Measurements from ENCODE around the gene NFXL1.
A peak's percentile ranks its signal among the peaks of the same experiment; 100 is the strongest.
"Not testable (repeated sequence)": the region's sequence is repeated elsewhere in the genome, so short reads cannot be mapped to it uniquely, and the experiment has no call there.

The NFXL1 gene

DNA sequence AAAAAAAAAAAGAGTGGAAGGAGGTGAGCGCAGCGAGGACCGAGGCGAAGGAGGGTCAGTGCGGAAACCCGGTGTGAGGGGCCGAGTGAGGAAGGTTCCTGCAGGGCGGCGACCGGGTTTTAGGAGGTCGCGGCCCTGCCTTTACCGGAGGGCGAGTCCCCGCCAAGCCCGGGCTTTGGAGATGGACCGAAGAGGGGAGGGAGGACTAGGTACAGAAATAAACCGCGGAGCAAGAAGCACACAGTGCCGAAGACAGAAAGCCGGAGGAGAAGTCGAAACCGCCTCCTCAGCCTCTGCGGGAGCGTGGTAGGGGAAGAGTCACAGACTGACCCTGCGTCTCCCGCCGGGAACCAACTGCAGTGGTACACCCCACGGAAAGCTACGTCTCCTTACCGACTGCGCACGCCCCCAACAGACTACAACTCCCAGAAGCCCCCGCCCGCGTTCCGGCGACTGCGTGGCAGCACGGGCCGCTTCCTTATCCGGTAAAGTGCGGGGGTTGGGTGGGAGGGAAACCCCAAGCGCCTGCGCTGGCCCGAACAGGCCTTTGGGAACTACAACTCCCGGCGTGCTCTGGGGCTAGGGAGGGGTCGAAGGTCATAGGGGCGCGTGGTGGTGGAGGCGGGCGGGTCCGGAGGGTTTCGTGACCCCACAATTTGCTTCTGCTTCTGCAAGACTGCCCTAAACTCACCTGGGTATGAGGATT is at the start of gene NFXL1:
NFXL1 (minus strand) TSS at position 364 of the 706 bp plus-strand sequence. CDS start 380 bp downstream, outside the sequence.
- DNase-seq (ENCODE audit: low read depth), result peak; percentile 92

DNA sequence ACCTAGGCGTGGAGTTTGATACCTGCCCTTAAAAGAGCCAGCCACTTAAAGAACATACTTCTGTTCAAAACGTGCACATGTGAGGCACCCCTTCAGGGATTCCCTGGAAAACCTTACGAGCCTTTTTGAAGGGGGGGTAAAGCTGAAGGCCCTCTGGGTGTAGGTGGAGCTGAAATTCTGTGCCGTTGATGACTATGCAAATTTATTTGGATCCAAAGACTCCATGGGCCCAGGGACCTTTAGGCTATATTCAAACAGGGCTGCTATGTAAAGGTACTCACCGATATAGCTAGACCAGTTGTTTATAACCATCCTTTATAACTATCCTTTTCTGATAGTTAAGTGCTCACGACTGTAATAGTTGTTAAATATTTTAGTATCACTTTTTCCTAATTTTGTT is 40.3 kb upstream of the NFXL1 start:
- DNase-seq (ENCODE audit: low read depth), result no peak

DNA sequence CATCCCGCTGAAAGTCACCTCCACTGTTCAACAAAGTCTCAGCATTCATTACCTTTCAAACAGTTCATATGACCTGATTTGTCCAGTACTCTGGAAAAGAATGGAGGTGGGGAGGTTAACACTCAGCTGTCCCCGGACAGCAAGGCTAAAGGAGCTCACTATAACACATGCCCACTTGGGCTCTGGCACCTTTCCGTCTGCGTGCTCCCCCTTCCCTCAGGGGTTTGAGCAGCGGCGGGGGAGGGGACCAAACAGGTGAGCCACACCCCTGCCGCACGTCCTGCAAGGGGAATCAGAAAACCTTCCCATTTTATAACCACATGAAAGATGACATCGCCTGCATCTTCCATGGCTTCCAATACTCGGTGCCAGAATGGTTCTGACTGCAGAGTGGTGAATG is 39.9 kb upstream of the NFXL1 start:
- no peak for DNase-seq (ENCODE audit: low read depth)

DNA sequence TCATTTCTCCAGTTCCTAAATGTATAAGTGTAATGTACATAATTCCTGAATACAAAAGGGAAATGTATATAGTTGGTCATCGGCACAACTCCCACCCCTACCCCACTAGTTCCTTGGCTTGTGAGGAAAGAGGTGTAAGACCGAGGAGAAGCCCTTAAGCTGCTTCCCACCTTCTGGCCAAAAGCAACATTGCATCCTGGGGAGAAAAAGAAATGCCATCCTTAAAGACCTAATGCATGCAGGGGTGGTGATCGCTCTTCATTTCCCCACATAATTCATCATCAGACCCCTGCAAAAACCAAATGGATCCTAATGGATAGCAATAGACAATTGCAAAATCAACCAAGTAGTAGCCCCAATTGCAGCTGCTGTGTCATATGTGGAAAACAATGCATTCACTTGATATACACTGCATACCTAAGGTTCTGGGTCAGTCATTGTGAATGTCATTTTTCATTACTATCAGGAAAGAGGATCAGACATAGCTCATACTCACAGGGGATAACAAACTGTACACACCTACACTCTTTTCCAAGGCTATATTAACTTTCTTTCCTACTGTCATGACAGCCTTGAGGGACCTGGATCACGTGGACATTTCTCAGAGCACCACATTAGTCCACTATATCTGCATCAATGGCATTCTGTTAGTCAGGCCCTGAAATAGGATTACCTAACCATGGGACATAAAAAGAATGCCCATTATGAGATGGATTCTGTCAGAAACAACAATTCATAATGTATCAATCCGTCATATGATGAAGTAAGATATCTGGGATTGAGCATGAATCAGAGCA is 31.7 kb upstream of the NFXL1 start:
- DNase-seq (ENCODE audit: low read depth), result no peak

DNA sequence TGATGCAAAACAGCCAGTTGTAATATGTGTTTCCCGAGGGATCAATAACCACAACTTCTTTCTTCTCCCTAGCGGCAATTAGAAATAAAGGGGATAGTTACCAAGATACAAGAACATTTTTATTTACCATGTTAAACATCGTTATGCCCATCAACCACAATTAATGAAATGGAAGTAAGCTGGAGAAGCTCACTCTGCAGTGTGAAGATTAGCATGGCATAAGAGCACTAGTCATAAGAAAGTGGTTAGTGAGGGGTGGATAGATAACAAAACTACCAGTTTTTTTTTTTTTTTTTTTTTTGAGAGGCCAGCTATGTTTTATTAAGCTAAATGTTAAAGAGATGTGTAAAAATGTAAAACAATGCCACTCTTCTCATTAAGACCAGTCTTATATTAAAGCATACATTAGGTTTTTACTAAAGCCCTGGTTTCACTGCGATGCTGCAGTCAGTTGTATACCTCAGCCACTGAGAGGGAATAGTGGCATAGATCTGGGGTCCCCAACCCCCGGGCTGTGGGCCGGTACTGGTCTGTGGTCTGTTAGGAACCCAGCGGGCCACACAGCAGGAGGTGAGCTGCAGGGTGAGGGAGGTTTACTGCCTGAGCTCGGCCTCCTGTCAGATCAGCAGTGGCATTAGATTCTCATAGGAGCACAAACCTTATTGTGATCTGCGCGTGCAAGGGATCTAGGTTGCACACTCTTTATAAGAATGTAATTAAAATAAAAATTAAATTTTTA is 27.9 kb upstream of the NFXL1 start:
- DNase-seq (ENCODE audit: low read depth), result no peak

DNA sequence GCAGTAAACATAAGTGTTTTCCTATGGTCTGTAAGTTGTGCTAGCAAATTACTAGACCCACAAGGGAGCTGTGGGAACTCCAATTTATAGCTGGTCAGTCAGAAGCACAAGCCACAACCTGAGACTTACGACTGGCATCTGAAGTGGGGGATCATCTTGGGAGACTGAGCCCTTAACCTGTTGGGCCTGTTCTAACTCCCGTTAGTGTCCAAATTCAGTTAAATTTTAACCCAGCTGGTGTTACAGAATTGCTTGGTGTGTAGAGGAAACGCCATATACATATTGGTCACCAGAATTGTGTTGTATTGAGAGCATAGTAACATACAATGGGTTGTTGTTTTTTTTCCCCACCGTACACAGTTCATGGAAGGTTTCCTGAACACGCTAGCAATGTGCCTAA is 25.1 kb upstream of the NFXL1 start:
- no peak for DNase-seq (ENCODE audit: low read depth)

DNA sequence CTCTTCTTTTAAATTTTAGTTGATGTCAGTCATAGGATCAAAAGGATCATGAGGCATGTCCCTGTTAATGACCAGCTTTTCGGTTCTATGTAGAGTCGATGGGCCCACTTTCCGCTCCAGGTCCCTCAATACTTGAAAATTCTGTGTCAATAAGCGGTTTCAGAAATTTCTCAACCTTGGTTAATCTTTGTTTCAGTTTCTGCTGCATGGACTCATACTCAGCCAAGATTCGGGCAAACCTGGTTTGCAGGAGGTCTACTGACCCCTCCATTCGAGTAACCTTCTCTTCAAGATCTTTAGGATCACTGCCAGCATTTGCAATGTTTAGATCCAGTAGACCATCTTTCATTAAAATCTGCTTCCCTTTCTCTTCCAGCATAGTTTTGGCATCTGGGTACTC is 22.0 kb upstream of the NFXL1 start:
- no peak for DNase-seq (ENCODE audit: low read depth)

DNA sequence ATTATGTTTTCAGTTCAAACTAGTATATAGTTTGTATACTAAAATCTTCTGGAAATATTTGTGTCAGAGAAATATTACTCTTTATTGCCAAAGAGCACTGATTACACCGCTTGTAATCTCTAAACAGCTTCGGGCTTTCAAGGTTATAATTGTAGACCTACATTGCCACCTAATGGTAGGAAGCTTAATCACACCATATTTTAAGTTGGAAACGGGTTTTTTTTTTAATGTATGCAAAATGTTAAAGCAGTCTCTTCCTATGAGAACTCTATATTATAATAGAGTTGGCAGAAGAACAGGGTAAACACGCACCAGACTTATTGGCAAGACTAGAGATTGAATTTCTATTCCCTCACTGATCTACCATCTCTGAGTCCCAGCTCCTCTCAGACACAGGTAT is 19.5 kb upstream of the NFXL1 start:
- DNase-seq (ENCODE audit: low read depth), result no peak

DNA sequence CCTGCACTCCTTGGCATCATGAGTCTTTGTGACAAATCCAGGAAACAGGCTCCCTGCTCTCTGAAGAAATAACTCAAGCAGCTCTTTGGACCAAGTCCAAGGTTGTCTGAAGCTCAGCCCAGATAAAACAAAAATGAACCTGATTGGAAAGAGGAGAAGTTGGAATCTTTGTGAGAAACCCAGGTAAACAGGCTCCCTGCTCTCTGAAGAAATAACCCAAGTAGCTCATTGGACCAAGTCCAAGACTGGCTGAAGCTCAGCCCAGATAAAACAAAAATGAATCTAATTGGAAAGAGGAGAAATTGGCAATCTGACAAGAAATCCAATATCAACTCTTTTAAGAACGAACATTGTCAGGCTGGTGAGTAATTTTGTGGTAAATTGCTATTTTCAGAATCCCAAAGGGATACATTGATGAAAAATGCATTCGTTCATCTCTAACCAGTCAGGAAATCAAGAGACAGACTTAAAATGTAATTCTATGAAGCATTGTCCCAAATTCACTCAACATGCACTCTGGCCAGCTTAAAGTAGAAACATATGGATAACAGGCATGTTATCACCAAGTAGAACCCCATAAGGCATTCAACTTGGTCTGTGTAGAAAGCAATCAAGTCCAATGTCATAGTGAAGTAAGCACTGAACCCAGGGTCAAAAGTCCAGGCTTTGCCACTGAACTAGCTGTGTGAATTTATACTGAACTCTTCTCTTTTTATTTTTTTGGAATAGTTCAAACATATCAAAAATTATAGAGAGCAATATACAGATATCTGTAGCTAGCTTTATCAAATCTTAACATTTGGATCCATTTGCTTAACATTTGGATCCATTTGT is 16.8 kb upstream of the NFXL1 start:
- DNase-seq (ENCODE audit: low read depth), result no peak

DNA sequence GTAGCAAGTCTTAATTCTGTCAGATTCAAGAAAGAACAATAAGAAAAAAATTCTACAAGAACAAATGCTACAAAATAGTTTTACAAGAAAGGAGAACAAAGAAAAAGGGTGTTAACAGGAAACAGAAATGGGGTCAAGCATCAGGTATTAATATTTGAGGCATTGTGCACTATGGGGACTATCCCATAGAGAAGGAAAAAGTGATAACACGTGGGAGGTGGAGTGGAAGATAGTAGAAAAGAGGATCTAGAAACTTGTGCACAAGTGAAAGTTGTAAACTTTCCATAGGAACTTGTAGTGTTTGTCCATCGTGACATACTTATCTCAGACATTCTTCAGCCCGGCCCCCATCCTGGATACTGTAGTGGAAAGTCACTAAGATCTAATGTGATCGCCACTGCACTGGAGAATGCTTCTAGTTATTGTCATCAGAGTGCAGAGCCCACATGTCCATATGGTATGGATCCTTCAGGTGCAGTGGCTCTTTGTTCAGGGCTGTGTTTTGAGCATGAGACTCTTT is 15.4 kb upstream of the NFXL1 start:
- DNase-seq (ENCODE audit: low read depth), result no peak

DNA sequence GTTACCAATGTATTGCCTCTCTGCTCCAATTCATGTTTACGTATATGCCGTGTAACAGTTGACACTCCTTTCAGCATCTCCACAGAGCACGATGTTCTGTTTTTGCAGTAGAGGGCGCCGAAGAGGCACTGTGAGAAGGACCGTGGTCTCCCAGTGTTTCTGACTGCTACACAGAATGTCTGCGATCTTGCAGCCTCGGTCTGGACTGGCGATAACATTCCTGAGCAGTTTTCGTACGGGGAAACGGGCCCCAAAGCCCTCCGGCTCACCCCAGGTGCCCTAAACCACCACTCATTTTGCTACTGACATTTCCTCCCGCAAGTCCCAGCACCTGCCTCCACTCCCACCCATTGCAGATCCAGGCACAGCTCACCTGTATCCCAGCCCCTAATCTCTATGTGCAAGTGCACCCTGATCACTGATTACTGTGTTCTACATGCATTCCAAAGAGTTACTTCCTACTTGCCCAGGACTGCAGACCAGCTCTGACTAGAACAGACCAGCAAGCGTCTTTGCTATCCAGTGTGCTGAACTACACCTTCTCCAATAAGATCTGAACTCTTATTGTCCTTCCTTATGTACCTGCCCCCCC is 12.4 kb upstream of the NFXL1 start:
- DNase-seq (ENCODE audit: low read depth), result peak; percentile 9

DNA sequence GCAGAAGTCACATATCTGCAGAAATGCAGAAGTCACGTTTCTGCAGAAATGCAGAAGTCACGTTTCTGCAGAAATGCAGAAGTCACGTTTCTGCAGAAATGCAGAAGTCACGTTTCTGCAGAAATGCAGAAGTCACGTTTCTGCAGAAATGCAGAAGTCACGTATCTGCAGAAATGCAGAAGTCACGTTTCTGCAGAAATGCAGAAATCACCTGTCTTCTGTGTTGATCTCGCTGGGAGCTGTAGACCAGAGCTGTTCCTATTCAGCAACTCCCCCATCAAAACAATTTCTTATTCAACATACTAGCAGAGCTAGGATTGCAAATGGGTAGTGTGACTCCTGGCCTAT is 8.9 kb upstream of the NFXL1 start:
- not testable (repeated sequence) for DNase-seq (ENCODE audit: low read depth)

DNA sequence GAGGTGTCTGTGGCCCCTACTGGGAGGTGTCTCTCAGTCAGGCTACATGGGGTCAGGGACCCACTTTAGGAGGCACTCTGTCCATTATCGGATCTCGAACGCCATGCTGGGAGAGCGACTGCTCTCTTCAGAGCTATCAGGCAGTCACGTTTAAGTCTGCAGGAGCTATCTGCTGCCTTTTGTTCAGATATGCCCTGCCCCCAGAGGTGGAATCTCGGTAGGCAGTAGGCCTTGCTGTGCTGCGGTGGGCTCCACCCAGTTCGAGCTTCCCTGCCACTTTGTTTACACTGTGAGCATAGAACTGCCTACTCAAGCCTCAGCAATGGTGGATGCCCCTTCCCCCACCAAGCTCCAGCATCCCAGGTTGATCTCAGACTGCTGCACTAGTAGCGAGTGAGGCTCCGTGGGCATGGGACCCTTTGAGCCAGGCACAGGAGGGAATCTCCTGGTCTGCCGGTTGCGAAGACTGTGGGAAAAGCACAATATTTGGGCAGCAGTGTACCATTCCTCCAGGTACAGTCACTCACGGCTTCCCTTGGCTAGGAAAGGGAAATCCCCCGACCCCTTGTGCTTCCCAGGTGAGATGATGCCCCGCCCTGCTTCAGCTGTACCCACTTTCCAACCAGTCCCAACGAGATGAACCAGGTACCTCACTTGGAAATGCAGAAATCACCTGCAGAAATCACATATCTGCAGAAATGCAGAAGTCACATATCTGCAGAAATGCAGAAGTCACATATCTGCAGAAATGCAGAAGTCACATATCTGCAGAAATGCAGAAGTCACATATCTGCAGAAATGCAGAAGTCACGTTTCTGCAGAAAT is 8.3 kb upstream of the NFXL1 start:
- DNase-seq (ENCODE audit: low read depth), result not testable (repeated sequence)

DNA sequence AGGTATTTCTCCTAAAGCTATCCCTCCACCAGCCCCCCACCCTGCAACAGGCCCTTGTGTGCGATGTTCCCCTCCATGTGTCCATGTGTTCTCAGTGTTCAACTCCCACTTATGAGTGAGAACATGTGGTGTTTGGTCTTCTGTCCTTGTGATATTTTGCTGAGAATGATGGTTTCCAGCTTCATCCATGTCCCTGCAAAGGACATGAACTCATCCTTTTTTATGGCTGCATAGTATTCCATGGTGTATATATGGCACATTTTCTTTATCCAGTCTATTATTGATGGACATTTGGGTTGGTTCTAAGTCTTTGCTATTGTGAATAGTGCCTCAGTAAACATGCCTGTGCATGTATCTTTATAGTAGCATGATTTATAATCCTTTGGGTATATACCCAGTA is 2.8 kb upstream of the NFXL1 start:
- DNase-seq (ENCODE audit: low read depth), result not testable (repeated sequence)

DNA sequence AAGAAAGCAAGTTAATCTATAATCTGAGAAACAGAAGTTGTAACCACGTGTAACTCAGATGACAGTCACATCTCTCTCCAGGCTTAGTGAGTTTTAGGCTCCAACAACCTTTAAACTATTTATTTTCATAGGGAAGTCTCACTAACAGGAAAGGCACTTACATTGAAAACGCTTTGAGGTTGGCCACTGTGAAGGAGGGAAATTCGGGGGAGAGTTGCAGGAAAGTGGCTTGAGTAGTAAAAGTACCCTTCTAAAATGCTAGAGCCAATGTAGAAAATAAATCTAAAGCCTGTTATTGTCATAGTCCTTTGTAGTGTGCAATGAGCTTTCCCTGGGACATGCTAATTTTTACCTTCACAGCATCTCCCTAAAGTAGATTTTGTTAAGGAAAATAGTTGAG is 995 bp upstream of the NFXL1 start:
- DNase-seq (ENCODE audit: low read depth), result no peak

DNA sequence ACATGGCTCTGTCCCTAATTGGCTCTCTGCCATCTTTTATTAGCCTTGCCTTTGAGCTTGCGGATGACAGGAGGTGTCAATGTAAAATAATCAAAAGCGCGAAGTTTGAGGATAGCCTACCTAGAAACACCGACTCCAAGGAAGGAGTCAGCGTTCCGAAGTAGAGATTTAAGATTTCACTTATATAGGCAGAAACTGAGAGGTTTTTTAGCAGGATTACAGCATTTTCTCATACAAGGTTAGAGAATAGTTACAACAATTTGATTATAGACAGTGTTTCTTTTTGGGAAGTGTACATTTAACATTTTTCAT is 499 bp upstream of the NFXL1 start:
- DNase-seq (ENCODE audit: low read depth), result no peak

DNA sequence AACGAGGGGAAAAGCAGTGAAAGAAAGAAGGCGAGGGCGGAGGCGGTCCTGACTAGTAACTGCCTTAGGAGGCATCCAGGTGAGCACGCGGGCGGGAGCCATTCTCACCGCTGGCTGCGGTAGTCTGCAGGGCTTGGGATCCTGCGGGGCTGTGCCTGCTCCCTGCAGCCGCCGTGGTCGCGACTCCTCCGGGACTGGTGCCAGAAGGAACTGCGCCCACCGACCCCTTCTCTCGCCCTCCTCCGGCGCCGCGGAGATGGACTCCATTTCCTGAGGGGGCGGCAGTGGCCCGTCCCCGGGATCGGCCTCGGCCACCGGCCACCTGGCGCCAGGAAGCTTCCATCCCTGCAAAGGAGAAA is 543 bp downstream of the NFXL1 start:
- DNase-seq (ENCODE audit: low read depth), result peak; percentile 5

DNA sequence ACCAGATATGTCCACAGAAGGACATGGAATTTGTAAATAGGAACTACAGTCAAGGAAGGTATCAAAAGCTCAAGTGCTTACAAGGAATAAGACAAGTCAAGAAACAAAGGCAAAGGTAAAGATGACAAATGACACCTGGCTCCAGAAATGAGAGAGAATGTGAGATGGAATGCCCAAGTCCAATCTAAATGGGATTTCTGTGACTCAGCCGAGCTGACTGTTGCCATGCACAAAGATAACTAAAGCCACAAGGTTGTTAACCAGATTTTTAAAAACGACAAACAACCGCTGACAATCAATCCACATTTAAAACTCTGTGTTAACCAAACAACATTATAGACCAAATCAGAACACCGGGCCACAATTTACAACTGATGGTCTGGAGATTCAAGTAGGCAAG is 1.1 kb downstream of the NFXL1 start:
- DNase-seq (ENCODE audit: low read depth), result no peak

DNA sequence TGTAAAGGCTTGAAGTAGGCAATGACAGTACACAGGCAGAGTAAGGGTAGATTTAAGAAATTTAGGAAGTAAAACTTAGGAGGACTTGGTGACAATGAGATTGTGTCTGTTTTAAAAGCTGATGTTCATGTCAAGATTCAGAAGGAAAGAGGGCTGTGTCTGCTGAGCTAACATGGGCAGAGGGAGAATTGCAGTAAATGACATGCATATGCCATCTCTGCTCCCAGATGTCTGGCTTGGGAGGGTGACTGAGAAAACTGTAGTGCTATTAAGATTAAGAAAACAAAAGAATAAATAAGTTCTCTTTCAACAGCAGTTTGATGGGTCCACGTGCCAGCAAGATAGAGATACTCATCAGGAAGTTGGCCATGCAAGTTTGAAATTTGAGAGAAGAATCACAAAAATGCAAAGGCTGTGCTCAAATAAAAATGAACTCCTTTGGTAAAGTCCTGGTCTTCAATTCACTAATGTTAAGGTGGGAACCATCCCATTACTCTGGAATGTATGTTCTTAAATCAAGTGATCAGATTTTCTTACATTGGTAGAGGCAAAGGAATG is 7.2 kb downstream of the NFXL1 start:
- DNase-seq (ENCODE audit: low read depth), result no peak

DNA sequence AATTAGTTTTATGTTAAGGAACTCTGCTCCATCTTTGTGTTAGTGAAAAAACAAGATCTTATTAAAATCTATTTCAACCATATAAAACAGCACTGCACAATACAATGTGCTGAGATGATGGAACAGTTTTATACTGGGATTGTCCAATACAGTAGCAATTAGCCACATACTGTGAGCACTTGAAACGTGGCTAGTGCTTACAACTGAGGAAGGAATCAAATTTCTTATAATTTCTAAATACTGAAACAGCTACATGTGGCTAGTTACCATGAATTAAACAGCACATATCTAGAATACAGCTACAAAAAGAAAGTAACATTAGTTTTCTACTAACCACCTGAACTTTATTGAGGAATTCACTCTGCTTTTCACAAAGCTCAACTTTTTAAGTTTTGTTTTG is 14.7 kb downstream of the NFXL1 start:
- DNase-seq (ENCODE audit: low read depth), result no peak

DNA sequence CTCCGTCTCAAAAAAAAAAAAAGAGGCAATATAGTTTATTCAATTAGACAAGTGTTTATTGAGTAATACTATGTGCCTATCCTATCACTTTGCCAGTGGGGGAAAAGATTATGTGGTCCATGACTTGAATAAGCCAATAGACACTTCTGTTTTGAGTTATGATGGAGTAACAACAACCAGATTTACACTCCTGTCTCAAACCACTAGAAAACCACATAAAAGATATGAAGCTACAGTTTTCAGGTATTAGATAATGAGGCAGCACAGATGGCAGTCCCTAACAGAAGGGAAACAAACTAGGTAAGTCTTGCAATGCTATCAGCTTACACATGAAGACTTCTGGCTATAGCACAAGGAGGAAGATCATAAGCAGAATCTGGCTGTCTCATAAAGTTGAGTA is 22.5 kb downstream of the NFXL1 start:
- DNase-seq (ENCODE audit: low read depth), result no peak

All from T-helper 22 cell (primary cell).